ENCODE data around the gene CAPN7.

DNA sequence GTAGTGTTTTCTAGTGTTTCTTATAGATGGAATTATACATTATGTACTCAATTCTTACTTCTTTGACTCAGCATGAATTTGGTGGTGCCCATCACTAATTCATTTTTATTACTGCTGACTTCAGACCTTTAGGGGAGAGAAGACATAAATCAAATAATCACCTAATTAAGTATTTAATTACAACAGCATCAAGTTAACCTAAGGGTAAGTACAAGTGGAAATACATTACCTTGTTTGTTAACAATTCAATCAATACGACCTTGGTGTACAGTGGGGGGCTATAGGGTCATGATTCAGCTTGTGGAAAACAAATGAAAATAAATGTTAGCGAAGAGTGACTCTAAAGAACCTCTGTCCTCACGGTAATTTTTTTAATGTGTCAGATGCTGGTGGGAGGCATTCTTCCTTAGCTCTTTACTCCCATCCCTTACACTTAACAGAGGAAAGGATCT is 538 bp upstream of the CAPN7 start:
- TF ChIP-seq YY1 (IDR thresholded peaks at IDR 0.05; ENCODE audit: insufficient read depth, insufficient read length) (no peak), ZNF274 (IDR thresholded peaks at IDR 0.05; ENCODE audit: low read depth, low read length) (no peak)

All from NT2/D1 (cell line).